Transverse colon (tissue), 4 donors: ENCODE data around the gene PAPOLA. TPM values are rescaled to one million over a fixed set of nuclear protein-coding genes. Genes with fewer than 3 reads are reported as not detected.

Experiments used
- DNase-seq: peaks from one replicate; pipeline ENCODE4 v3.0.0-alpha.2; 2019
- H3K27ac ChIP-seq, 4 donors: fragments of 200-600 bp; sonication (generic); 2 replicates each; pipeline ENCODE4 v1.5.1; 2016 to 2018; ENCODE audit warnings: inconsistent platforms in 4 of 4
- H3K27me3 ChIP-seq: fragments of 200-600 bp; sonication (generic); 2 replicates; pipeline ENCODE4 v1.5.1; 2017; ENCODE audit warnings: inconsistent platforms
- H3K36me3 ChIP-seq, 4 donors: fragments of 200-600 bp; sonication (generic); 2 replicates each; pipeline ENCODE4 v1.5.1; 2017 to 2019; ENCODE audit warnings: inconsistent platforms in 4 of 4
- H3K4me1 ChIP-seq, 4 donors: fragments of 200-600 bp; sonication (generic); 2 replicates each; pipeline ENCODE4 v1.5.1; 2017 to 2020; ENCODE audit warnings: inconsistent platforms in 4 of 4
- H3K4me3 ChIP-seq, 4 donors: fragments of 200-600 bp; sonication (generic); 1 replicate in 1 of 4; 2 replicates in 3 of 4; pipeline versions ENCODE4 v1.5.1 to v1.6.1; 2017 to 2019; ENCODE audit warnings: inconsistent platforms in 4 of 4
- H3K9me3 ChIP-seq, 2 donors: fragments of 200-600 bp; sonication (generic); 2 replicates each; pipeline ENCODE4 v1.5.1; 2017 to 2019; ENCODE audit warnings: inconsistent platforms in 2 of 2
- EP300 ChIP-seq: sonication (generic); formaldehyde crosslinking; IDR thresholded peaks from one replicate; pipeline ENCODE4 v1.6.1; 2017; ENCODE audit warnings: antibody characterized with exemption, low read depth
- POLR2A ChIP-seq: fragments of 450-650 bp; IDR thresholded peaks from one replicate; pipeline ENCODE4 v1.6.1; 2016; ENCODE audit warnings: antibody characterized with exemption, mild to moderate bottlenecking, moderate library complexity
- POLR2AphosphoS5 ChIP-seq, 3 donors: sonication (generic); formaldehyde crosslinking; IDR thresholded peaks; one replicate each; pipeline ENCODE4 v1.6.1; 2016; ENCODE audit warnings: antibody characterized with exemption in 3 of 3
- WGBS, 2 donors: methylation state at CpG; one replicate each; pipeline ENCODE4 v1.1.5; 2018; ENCODE audit warnings: low coverage in 1 of 2; 5-methylcytosine and 5-hydroxymethylcytosine counted together
- in situ Hi-C, 4 donors: fragments of 200-750 bp; cut with MboI; loops; one replicate each; pipeline versions ENCODE4 v1.15.0 to v1.15.1; 2017; ENCODE audit warnings: low sequenced_read_pairs in 3 of 4, low pct_ligation_motif_present in 1 of 4, low pct_unique_long_range_greater_than_20kb in 1 of 4
- intact Hi-C: fragments of 100-400 bp; cut with DNase I; formaldehyde crosslinking; loops from one replicate; pipeline ENCODE4 v1.15.1; 2023; ENCODE audit warnings: low total_unique reads
- total RNA-seq, 4 donors: library from RNA; depleted of rRNA; stranded (reverse); fragments of >200 nt; gene quantifications; one replicate each; pipeline ENCODE4 v1.1.0, GENCODE V29; 2016
- TF ChIP-seq, protein P1 (sequence below), 5 experiments: fragments of 200-600 bp in 3 of 5; fragments of 450-650 bp in 2 of 5; sonication (generic) in 3 of 5; IDR thresholded peaks; 1 replicate in 2 of 5; 2 replicates in 3 of 5; pipeline ENCODE4 v1.5.1; 2016 to 2017; ENCODE audit warnings: antibody characterized with exemption in 5 of 5, inconsistent platforms in 3 of 5, mild to moderate bottlenecking in 2 of 5, moderate library complexity in 1 of 5

The PAPOLA gene
- total RNA-seq, 4 donors from 2014 or later = 166 to 231 (median 193) TPM

DNA sequence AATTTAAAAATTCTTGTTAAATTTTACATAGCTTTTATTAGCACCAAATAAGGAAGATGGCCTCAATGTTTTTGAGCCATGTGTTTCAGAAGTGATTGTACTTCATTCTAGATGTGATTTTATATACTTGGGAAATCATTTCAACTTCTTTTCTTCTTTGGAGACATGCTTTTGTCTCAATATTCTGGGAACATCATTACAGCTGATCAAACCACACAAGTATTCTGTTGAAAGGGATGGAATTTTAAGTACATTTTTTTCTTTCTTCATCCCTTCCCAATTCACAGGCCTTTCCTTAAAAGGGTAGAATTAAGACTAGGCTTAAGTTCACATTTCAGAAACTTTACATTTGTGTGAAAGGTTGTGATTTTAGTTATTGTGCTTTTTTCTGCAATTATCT lies 66.4 kb downstream of the PAPOLA start:
- TF ChIP-seq, protein P1, sequence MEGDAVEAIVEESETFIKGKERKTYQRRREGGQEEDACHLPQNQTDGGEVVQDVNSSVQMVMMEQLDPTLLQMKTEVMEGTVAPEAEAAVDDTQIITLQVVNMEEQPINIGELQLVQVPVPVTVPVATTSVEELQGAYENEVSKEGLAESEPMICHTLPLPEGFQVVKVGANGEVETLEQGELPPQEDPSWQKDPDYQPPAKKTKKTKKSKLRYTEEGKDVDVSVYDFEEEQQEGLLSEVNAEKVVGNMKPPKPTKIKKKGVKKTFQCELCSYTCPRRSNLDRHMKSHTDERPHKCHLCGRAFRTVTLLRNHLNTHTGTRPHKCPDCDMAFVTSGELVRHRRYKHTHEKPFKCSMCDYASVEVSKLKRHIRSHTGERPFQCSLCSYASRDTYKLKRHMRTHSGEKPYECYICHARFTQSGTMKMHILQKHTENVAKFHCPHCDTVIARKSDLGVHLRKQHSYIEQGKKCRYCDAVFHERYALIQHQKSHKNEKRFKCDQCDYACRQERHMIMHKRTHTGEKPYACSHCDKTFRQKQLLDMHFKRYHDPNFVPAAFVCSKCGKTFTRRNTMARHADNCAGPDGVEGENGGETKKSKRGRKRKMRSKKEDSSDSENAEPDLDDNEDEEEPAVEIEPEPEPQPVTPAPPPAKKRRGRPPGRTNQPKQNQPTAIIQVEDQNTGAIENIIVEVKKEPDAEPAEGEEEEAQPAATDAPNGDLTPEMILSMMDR (IDR thresholded peaks at IDR 0.05) = no peak
- TF ChIP-seq POLR2AphosphoS5 (IDR thresholded peaks at IDR 0.05) = no peak
- no peak for TF ChIP-seq POLR2A
- TF ChIP-seq EP300 = no peak
- intact Hi-C loops = no loop called here
- no peak overlapping the region for H3K27ac ChIP-seq
- no peak overlapping the region for H3K4me3 ChIP-seq
- no peaks in the 10 kb centered on the region for H3K9me3 ChIP-seq
- H3K4me1 ChIP-seq = no peaks in the 10 kb centered on the region
- in situ Hi-C loops = no loop called here
- no peak for DNase-seq
- no peaks in the 10 kb centered on the region for H3K27me3 ChIP-seq
- H3K36me3 ChIP-seq = peaks cover 0 to 21% (median 8%) of the 10 kb centered on the region in 4 donors

DNA sequence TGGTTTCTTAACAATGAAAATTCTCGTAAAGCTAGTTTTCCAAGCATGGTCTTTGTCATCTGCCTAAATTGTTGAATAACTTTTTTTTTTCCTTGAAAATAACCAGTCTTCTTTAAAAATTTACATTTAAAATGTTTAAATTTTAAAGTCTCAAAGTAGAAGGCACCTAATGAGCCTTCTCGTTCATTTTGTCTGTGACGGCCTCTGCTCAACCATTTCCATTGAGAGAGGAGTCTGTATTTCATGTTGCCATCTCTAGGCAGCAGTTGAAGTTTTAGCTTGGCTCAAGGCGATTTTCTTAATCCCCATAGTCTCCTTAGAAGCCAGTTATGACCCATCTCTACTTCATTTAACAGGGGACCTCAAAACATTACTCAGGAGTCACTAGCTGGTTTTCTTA lies 69.1 kb downstream of the PAPOLA start:
- Histone ChIP-seq H3K27me3 (no peaks in the 10 kb centered on the region), H3K36me3 (peaks cover 0 to 7% (median 0%) of the 10 kb centered on the region in 4 donors), H3K4me3 (no peak overlapping the region), H3K27ac (no peak overlapping the region), H3K9me3 (no peaks in the 10 kb centered on the region), H3K4me1 (peaks cover 0 to 7% (median 2%) of the 10 kb centered on the region in 4 donors)
- 89 to 94% methylated on average over 3 to 4 of the region's 4 CpGs for WGBS, 2 donors
- no peak for DNase-seq
- no peak for TF ChIP-seq POLR2AphosphoS5 (IDR thresholded peaks at IDR 0.05)
- TF ChIP-seq POLR2A = no peak
- TF ChIP-seq, protein P1 (IDR thresholded peaks at IDR 0.05) = no peak
- no peak for TF ChIP-seq EP300
- intact Hi-C loops (no loop called here), in situ Hi-C loops (no loop called here)

DNA sequence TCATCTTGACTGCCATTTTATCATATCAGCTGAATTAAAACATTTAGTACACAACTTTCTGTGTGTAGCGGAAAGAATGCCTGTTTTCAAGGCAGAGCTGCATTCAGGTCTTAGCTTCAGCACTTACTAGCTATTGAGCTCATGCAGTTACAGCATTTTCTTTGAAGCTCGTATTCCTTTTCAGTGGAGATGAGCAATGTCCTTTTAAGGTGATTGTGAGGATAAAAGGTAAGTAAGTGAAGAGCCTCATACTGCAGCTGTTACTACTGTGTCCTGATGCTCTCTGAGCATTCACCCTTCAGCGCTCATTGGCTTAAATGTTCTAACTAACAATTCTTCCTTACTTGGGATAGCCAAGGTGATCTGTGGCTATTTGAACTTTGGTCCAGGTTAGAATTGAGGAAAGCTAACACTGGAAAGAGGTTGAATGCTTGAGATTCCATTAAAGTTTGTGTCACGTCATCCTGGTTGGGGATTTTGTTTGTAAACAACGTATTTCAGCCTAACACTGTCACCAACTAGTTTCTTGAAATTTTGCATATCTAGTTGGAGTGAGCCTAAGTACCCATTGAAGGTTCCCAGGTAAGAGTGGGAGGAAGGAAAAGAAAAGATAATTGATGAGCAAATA lies 71.4 kb downstream of the PAPOLA start:
- TF ChIP-seq, protein P1 (IDR thresholded peaks at IDR 0.05) = no peak
- no peak for TF ChIP-seq EP300
- no peak for TF ChIP-seq POLR2AphosphoS5 (IDR thresholded peaks at IDR 0.05)
- no peak for TF ChIP-seq POLR2A
- H3K9me3 ChIP-seq = no peaks in the 10 kb centered on the region
- H3K27ac ChIP-seq = no peak overlapping the region
- no peak for DNase-seq
- in situ Hi-C loops = no loop called here
- no peaks in the 10 kb centered on the region for H3K36me3 ChIP-seq
- no peaks in the 10 kb centered on the region for H3K27me3 ChIP-seq
- 90 to 94% methylated on average over 4 to 5 of the region's 5 CpGs for WGBS, 2 donors
- H3K4me3 ChIP-seq = no peak overlapping the region
- intact Hi-C loops = no loop called here
- H3K4me1 ChIP-seq = peaks cover 0 to 7% (median 2%) of the 10 kb centered on the region in 4 donors

DNA sequence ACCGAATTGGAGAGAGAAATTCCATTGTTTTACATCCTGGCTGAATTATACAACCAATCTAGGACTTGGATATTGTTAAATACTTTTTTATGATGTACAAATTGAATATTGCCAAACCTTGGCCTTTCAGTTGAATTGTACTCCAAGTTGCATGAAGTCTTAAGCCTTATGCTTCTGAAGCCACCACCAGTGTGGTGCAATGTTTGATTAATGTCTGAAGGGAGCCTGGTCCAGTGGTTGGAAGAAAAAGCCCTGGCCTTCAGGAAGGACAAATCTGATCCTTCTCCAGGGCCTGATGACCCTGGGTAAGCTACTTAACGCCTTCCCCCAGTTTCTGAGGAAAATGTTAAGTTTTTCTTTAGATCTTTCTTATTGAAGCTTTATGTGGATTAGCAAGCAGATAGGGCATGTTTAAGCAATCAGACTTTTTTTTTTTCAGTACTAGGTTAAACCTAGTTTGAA lies 72.0 kb downstream of the PAPOLA start:
- H3K27me3 ChIP-seq = no peaks in the 10 kb centered on the region
- no peak for DNase-seq
- WGBS, 2 donors = 85 to 88% methylated on average over 1 to 2 of the region's 2 CpGs
- peaks cover 0 to 7% (median 2%) of the 10 kb centered on the region in 4 donors for H3K4me1 ChIP-seq
- in situ Hi-C loops = no loop called here
- no peak overlapping the region for H3K4me3 ChIP-seq
- H3K36me3 ChIP-seq = no peaks in the 10 kb centered on the region
- intact Hi-C loops = no loop called here
- no peak overlapping the region for H3K27ac ChIP-seq
- no peaks in the 10 kb centered on the region for H3K9me3 ChIP-seq
- TF ChIP-seq EP300 = no peak
- TF ChIP-seq, protein P1 (IDR thresholded peaks at IDR 0.05) = no peak
- no peak for TF ChIP-seq POLR2A
- no peak for TF ChIP-seq POLR2AphosphoS5 (IDR thresholded peaks at IDR 0.05)
